Measurements from ENCODE around the gene SUGP2.
A peak's percentile ranks its signal among the peaks of the same experiment; 100 is the strongest.

Gene SUGP2

DNA sequence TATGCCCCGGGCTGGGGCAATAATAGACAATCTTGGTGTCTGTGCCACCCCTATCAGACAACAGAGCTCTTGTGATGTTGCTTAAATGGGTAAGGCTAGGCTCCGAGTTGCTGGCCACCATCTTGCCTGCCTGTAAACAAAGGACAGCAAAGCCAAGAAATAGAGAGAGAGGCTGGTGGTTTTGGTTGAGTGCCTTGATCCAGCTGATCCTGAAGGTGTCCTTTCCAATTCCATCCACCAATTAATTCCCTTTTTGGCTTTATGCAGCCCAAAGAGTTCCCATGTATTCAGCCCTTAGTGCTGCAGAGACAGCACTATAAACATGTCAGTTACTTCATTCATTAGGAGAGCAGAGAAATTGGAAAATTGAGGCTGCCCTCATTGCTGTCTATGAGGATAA is 50.6 kb downstream of the SUGP2 start:
- Histone ChIP-seq H3K27ac (no peak overlapping the region), H3K4me3 (no peak overlapping the region)
- TF ChIP-seq, protein P1, sequence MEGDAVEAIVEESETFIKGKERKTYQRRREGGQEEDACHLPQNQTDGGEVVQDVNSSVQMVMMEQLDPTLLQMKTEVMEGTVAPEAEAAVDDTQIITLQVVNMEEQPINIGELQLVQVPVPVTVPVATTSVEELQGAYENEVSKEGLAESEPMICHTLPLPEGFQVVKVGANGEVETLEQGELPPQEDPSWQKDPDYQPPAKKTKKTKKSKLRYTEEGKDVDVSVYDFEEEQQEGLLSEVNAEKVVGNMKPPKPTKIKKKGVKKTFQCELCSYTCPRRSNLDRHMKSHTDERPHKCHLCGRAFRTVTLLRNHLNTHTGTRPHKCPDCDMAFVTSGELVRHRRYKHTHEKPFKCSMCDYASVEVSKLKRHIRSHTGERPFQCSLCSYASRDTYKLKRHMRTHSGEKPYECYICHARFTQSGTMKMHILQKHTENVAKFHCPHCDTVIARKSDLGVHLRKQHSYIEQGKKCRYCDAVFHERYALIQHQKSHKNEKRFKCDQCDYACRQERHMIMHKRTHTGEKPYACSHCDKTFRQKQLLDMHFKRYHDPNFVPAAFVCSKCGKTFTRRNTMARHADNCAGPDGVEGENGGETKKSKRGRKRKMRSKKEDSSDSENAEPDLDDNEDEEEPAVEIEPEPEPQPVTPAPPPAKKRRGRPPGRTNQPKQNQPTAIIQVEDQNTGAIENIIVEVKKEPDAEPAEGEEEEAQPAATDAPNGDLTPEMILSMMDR (IDR thresholded peaks at IDR 0.05) = no peak
- no peak for DNase-seq (ENCODE audit: low spot score)

DNA sequence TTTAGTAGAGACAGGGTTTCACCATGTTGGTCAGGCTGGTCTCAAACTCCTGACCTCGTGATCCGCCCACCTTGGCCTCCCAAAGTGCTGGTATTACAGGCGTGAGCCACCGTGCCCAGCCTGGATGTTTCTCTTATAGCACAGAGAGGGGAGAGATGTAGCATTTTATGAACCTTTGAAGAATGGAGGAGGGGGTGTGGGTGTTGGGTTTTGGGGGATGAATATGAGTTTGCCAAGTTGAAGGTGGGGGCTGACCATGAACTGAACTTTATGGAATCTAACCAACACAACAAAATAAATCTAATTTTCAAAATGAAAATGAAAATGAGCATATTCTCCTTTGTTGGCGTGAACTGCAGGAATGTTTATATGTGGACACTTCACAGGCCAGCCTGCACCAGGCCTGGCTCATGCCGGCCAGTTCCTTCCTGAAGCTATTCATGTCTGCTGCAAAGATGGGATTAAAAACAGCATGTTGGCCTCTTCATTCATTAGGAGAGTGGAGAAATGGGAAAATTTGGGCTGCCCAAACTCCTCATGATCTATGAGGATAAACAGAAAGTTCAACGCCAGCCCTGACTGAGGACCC is 52.8 kb downstream of the SUGP2 start:
- Histone ChIP-seq H3K4me3 (no peak overlapping the region), H3K27ac (no peak overlapping the region)
- TF ChIP-seq, protein P1 (IDR thresholded peaks at IDR 0.05) = no peak
- DNase-seq (ENCODE audit: low spot score) = no peak

DNA sequence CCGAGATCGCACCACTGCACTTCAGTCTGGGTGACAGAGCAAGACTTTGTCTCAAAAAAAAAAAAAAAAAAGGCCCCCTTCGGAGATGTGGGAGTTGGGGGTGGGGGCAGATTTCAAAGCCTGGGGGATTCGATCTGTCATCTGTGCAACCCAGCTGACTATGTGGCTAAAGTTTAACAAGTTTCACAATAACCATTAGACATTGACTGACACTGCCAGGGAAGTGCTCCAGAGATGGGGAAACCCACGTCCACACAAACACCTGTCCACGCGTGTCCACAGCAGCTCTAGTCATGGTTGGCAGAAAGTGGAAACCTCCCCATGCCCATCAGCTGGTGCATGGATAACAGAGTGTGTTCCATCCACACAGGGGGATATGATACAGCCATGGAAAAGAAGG is 54.7 kb downstream of the SUGP2 start:
- H3K4me3 ChIP-seq = no peak overlapping the region
- no peak for DNase-seq (ENCODE audit: low spot score)
- TF ChIP-seq, protein P1 (IDR thresholded peaks at IDR 0.05) = no peak
- no peak overlapping the region for H3K27ac ChIP-seq

DNA sequence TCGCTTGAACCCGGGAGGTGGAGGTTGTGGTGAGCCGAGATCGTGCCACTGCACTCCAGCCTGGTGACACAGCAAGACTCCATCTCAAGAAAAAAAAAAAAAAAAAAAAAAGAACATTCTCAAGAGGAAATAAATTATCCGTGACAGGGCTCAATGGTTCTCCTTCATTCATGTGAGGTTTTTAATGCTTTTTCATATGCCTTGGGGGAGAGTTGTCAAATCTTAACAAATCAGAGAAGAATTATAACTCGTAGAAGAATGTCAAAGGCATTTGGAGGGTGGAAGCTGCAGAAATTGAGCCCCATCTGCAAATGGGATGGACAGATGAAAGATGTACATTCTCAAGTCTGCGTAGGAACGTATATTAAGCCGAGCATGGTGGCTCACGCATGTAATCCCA is 57.4 kb downstream of the SUGP2 start:
- TF ChIP-seq, protein P1 (IDR thresholded peaks at IDR 0.05) = no peak
- Histone ChIP-seq H3K4me3 (no peak overlapping the region), H3K27ac (no peak overlapping the region)
- no peak for DNase-seq (ENCODE audit: low spot score)

DNA sequence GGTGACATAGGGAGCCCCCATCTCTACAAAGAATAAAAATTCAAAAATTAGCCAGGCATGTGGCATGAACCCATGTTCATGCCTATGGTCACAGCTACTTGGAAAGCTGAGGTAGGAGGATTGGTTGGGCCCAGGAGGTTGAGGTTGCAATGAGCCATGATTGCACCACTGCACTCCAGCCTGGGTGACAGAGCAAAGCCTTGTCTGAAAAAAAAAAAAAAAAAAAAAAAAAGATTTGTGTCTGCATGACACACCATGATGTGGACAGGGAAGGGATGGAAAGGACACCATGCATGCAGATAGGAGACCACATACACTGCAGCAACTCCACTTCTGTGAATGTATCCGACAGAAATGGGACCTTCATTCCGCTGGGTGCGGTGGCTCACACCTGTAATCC is 58.3 kb downstream of the SUGP2 start:
- H3K27ac ChIP-seq = no peak overlapping the region
- TF ChIP-seq, protein P1 (IDR thresholded peaks at IDR 0.05) = no peak
- no peak for DNase-seq (ENCODE audit: low spot score)
- no peak overlapping the region for H3K4me3 ChIP-seq

DNA sequence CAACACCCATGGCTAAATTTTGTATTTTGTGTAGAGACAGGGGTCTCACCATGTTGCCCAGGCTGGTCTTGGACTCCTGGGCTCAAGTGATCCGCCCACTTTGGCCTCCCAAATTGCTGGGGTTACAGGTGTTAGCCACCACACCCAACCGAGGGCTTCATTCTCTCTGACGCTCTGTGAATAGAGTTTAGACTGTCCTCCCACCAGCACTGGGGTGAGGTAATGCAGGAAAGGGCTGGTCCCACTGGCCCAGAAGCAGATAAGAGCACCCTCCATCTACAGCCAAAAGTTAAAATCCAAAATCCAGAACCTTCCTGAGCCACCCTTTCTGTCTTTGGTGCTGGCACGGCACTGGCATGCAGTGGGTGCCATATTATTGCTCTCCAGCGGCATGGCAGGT is 60.5 kb downstream of the SUGP2 start:
- no peak for DNase-seq (ENCODE audit: low spot score)
- peak overlapping the region in 1 of 2 donors; percentile 65 for H3K27ac ChIP-seq
- TF ChIP-seq, protein P1 (IDR thresholded peaks at IDR 0.05) = no peak

DNA sequence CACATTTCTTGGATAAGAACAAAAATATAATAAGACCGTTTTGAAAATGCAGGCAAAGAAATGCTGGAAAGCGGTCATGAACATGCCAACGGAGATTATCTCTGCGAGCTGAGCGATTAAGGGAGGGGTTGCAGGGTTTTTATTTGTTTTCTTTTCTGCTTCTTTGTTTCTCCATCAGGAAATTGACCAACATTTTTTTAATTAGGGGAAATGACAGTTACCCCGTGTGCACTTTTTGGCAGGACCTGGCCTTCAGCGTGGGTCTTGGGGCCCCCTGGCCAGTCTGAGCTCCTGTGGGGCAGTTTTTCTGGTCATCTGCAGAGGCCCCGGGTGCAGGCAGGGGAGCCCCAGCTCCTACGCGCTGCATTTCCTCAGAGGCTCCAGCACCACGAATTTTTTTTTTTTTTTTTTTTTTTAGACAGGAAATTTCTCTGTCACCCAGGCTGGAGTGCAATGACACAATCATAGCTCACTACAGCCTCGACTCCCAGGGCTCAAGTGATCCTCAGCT is 61.0 kb downstream of the SUGP2 start:
- DNase-seq (ENCODE audit: low spot score) = no peak
- peak overlapping the region in 1 of 2 donors; percentile 65 for H3K27ac ChIP-seq
- H3K4me3 ChIP-seq = no peak overlapping the region
- TF ChIP-seq, protein P1 (IDR thresholded peaks at IDR 0.05) = no peak

More for the DNA sequence above, 60.5 kb downstream of the SUGP2 start:
- no peak overlapping the region for H3K4me3 ChIP-seq

All from coronary artery (tissue), 2 donors.